ENCODE data around the gene LGMN.
A peak's percentile ranks its signal among the peaks of the same experiment; 100 is the strongest.
"Not testable (repeated sequence)": the region's sequence is repeated elsewhere in the genome, so short reads cannot be mapped to it uniquely, and the experiment has no call there.

The LGMN gene

DNA sequence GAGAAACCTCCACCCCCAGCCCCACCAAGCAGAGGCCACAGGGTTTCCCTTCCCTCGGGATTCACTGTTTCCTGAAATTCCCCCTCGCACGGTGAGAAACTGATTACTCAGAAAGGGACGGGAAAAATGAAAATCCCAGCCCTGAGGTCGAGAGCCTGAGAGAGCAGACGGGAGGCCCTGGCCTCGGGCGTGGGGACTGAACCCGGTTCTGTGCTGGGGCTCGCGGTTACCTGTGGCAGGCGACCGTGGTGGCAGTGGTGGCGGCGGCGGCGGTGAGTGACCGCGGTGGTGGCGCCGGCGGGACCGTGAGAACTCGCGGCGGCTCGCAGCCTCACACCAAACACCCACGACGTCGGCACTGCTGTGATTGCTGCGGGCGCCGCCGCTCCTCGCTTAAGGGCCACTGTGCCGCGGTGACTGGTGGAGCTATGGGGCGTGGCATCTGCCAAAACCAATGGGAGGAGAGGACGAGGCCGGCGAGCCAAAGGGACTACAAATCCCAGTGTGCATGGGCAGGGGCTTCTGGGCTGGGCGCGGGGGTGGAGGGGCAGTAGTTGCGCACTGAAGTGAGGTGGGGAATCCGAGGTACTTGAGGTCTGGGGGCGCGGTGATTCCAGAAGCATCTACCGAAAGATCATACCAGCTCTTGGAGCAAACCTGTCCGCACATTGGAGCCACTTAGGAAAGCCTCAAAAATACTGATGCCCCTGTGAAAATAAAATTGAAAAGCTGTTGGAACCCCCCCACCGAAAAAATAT lies at the start of gene LGMN:
Gene LGMN (minus strand): TSS at position 369 of the 758 bp plus-strand sequence. CDS start 15,841 bp downstream, outside the sequence.
- peak; percentile 98 for ATAC-seq

DNA sequence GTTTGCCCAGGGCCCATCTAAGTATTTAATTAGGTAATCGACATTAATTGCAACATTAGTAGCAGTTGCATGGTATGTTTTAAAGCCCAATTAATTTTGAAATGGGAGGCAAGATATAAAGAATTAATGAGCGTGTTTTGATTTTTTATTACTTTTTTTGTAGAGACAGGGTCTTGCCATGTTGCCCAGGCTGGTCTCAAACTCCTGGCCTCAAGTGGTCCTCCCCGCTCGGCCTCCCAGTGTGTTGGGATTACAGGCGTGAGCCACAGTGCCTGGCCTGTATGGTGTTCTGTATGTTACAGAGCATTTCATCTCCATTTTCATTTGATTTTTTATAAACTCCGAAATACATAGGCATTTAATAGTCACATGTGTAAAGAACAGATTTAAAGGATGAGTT lies 46.5 kb upstream of the LGMN start:
- ATAC-seq: no peak

DNA sequence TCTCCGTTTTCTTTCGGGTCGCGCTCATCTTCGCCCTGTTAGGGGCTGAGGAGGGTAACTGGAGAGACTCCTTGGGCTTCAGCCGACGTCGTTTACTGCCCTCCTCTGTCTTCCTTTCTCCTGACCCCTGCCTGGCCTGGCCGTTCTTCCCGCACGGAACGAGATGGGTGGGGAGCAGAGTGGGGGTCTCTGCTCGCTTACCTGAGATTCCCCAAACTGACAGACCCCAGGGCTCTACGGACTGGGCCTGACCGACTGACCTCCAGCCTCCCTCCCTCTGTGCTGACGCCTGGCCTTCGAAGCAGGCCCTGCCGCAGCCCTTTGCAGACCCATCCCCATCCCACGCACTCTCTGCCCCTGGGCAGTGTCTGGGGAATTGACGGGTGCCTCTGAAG lies 46.1 kb upstream of the LGMN start:
- ATAC-seq: no peak

DNA sequence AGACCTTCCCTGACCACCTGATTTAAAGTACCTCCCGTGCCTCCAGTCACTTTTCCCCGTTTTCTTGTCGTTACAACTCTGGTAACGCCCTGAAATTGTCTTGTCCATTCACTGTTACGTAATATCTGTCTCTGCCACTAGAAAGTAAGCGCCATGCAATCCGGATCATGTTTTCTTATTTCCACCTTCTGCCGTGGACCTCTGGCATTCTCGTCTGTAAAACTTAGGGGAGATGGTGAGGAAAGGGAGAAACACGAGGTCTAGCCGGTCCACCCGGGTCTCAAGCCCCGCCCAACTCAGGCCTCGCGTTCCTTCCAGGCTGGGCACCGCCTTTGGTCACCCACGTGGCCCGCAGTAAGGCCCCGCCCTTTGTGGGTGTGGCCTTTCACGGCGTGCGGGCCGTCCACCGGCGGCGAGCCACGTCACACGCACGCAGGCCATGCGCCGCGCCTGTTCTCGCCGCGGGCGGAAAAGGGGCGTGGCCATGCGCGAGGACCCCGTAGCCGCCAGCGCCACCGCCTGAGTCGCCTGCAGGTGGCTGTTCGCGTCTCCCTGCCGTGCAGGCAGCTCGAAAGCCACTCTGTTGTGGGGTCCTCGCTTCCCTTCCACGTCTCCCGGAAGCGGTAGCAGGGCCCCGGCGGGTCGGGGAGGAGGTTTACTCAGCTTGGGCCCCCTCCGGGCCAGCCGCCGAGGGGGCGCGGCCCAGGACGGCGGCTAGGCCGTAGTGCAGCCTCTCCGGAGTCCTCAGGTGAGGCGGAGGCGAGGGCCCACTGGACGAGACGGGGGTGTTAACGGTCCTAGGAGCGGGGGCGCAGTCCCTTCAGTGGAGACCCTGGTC lies 45.5 kb upstream of the LGMN start, which contains the start of gene GOLGA5:
Gene GOLGA5 (plus strand): TSS at position 597 of the 838 bp plus-strand sequence. CDS start 3,133 bp downstream, outside the sequence.
- ATAC-seq: peak; percentile 94 to 95

DNA sequence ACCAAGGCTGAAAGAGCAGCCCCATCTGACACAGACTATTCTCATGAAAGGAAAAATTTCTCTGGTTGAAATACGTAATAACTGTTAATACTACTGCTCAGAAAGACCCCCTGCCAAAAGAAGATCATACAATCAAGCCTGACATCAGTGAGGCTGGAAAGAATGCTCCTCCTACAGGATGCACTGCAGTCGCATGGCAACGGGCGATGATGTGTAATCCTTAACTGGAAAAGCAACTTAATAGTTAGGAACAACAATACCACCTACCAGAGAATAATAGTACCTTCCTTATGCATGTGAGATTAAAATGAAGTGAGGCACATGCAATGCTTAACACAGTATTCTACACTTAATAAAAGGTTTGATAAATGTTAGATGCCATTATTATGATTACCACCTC lies 44.5 kb upstream of the LGMN start:
- ATAC-seq: no peak

DNA sequence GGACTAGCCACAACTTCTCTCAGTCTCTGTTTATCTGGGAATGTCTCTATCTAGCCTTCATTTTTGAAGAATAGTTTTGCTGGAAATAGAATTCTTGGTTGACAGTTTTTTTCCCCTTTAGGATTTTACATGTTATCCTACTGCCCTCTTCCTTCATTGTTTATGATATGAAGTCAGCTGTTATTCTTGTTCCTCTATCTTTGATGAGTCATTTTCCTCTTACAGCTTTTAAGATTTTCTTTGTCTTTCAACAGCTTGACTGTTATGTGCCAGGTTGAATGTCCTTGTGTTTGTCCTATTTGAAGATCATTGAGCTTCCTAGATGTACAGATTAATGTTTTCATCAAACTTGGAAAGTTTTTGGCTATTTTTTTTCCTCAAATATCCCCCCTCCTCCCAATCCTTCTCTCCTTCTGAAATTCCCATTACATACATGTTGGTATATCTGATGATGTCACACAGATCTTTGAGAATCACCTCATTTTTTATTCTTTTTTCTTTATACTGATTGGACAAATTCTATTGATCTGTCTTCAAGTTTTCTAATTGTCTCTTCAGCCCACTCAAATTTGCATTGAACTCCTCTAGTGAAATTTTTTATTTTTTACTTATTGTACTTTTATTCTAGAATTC lies 41.1 kb upstream of the LGMN start:
- ATAC-seq: no peak

DNA sequence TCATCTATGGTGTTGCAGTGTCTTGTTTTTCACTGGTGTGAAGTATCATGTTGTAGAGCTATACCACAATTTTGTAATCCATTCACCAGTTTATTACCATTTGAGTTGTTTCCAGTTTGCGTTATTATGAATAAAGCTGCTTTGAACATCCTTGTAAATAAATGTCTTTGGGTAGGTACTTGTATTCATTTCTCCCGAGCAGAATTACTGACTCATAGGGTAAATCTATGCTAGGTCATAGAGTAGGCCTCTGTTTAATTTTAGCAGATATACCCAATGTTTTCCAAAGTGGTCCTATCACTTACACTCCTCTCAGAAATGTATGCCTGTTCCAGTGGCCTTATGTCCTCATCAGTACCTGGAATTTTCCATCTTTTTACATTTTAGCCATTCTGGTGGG lies 39.1 kb upstream of the LGMN start:
- ATAC-seq: peak; percentile 62 to 76

DNA sequence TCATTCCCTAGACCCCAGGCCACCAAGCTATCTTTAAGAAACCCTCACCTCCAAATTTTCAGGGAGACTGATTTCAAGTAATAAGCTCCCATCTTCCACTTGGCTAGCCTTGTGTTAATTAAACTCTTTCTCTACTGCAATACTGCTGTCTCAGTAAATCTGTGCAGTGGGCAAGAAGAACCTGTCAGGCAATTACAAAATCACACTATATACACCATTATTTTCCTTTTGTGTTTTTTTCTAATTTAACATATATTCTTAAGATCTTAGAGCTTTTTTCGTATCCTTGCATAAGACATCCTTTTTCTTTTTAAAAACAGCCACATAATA lies 38.0 kb upstream of the LGMN start:
- ATAC-seq: no peak

DNA sequence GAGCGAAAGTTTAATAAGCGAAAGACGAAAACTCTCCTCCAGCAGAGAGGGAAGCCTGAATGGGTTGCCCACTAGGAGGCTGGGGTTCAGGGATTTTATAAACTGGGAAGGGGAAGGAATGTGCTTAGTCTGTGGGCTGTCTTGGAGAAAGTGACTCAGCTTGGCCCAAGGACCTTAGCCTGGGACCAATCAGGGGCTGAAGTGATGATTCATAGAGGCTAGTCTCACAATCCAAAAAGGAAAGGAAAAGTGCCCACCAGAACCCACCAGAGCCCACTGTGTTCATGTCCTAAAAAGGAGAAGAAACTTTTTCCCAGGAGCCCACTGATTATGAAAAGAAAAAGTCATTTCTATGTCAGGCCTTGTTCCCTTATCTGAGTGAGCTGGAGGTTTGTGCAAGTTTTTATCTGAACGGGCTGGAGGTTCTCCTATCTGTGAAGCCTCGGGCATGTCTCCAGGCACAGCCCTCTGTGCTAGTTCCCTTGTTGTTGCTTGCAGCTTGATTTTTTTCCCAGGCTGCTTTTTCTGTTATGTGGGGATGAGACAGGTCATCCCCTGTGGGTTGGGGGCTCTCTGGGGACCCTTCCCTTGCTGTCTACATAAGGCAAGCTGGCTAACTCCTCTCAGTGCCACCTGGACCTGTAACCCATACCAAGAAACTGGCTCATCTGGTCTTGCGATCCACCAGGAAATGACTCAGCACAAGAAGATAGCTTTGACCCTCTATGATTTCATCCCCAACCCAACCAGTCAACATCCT lies 37.4 kb upstream of the LGMN start:
- ATAC-seq: no peak

DNA sequence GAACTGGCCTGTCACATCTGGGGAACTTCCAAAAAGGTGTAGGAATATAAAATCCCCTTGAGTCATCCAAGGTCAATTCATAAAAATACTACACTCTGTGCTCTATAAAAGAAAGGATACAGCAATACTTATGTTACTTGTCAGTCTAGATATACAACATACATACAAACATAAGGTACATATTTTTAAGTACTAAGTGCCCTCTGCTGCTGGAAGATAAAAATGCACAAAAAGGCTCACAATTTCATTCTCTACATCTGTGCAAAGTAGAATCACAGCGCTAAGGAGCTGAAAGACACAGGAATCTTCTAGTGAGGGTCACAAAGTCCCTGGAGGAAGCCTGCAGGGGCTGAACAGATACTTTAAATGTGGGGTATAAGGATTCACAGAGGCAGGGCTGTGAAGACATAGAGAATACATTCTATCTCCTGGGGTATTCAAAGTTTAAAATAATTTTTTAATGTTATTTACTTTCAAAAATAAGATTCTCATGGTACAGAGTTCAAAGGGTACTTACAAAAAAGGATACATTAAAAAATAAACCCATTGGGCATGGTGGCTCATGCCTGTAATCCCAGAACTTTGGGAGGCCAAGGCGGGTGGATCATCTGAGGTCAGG lies 35.5 kb upstream of the LGMN start:
- peak; percentile 11 to 32 for ATAC-seq

DNA sequence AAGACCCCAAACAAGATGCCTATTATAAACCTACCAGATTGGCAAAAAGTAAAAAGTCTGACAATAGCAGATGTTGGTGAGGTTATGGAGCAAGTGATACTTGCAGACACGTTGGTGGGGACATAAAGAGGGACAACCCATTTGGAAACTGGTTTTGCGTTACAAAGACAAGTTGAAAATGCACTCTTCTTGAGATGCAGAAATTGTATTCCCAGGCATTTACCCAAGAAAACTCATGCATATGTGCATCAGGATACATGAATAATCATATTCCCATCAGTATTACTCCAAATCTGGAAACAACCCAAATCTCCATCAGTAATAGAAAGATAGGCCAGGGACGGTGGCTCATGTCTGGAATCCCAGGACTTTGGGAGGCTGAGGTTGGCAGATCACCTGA lies 32.9 kb upstream of the LGMN start:
- ATAC-seq: no peak

DNA sequence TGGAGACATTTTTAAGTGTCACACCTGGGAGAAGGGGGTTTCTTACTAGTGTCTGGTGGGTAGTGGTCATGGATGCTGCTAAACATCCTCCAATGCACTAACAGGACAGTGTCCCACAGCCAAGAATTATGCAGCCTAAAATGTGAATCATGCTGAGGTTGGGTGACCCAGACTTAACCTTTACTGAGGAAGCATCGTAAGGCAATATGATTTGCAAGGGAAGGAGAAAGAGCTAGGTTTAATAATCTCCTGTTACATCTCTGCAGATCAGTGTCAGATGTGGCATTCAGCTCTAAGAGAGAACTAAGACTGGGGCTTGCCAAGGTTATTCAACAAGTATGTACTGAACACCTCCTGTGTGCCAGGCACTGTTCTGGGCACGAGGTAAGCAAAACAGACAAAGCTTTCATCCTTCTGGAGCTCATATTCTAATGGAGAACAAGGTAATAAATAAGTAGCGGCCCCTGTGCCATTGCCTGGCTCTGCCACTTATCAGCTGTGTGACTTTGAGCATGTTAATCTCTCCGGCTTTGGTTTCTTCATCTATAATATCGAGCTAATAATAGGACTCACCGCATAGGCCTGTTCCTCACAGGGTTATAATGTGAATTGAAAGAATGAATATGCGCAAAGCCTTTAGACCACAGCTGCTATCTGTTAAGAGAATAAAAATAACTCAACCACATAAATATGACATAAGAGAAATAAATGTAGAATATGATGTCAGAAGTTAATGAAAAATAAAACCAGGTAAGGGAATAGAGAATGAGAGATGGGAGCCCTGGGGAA lies 32.2 kb upstream of the LGMN start:
- ATAC-seq: peak; percentile 77 to 81

DNA sequence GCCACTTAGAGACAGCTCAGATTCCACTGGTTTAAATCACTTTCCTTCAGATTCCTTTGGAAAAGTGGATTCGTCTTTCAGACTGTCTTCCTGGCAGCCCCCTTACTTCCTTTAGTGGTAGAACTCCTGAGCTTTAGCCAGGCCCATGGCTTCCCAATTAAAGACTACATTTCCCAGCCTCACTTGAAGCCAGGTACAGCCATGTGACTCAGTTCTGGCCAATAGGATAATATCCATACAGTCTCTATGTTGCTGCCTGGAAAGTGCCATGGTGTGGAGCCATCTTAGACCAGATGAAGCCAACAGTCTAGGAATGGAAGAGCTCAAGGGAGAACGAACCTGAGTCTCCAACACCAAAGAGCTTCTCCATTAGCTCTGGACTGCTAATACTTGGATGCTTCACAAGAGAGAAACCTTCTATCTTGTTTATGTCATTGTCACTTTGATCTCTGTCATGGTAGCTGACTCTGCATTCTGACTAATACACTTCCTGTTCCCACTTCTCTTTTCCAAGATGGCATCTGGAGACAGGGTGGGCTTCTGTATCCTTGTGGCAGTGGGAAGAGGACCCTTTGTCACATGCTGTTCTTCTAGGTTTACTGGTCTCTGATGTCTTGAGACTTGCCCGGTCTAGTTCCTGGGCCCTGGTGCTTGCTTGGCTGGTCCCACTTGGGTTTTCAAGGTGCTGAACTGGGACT lies 30.6 kb upstream of the LGMN start:
- not testable (repeated sequence) for ATAC-seq

DNA sequence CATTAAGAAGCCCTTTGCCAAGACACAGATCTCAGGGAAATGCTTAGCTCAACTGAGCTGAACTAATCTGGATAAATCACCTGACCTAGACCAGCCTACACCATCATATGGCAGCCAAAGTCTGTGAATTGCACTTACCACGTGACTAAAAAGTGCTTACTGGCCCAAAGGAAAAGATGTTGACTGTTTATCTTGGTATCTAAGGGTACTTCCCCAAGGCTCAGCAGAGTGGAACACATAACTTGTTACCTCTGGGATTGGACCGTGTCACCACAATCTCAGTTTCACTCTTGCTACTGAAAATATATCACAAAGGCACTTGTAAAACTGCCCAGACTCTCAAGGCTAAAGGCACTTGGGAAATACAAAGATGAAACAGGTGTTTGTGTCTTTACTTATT lies 26.9 kb upstream of the LGMN start:
- ATAC-seq: peak; percentile 75 to 79

DNA sequence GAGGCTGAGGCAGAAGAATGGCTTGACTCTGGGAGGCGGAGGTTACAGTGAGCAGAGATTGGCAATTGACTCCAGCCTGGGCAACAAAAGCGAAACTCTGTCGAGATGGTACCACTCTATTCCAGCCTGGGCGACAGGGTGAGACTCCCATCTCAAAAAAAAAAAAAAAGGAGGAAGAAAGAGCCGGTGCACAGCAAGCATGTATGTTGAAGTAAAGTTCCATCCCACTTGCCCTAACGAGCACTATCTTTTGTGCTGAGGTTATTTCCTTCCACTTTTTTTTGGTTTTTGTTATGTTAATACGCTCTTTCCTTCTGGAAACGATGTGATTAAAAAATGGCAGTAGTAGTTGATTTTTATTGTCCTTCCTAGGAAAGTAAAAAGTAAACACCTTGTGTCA lies 26.1 kb upstream of the LGMN start:
- ATAC-seq: no peak

DNA sequence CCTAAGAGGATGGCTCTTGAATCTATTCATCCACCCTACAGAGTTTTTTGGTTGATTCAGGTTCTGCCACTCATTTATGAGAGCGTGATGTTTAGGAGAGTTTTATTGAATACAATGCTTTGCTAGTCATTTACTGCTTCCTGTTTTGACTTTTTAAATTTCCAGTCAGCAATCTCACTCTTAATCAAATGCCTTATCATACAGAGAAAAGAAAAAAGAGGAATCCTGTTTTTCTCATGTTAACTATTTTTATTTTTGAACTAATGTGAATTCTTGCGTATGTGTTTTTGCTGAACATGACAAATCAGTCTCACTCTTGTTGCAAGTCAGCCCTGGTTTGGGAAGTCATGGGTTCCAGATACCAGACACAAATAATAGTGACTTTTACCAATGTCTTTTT lies 22.1 kb upstream of the LGMN start:
- peak; percentile 26 to 42 for ATAC-seq

DNA sequence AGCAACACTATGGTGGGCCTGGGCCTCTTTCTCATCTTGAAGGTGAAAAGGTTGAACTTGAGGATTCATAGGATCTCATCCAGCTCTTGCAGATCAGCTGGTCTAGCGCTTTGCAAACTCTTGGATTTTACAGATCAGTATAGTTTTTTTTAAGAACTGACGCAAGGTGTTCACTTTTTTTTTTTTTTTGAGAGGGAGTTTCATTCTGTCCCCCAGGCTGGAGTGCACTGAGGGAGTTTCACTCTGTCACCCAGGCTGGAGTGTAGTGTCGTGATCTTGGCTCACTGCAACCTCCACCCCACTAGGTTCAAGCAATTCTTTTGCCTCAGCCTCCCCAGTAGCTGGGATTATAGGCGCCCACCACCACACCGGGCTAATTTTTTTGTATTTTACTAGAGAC lies 20.4 kb upstream of the LGMN start:
- no peak for ATAC-seq

DNA sequence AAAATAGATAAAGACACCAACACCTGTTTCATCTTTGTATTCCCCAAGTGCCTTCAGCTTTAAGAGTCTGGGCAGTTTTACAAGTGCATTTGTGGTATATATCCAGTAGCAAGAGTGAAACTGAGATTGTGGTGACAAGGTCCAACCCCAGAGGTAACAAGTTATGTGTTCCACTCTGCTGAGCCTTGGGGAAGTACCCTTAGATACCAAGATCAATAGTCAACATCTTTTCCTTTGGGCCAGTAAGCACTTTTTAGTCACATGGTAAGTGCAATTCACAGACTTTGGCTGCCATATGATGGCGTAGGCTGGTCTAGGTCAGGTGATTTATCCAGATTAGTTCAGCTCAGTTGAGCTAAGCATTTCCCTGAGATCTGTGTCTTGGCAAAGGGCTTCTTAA lies 19.8 kb upstream of the LGMN start:
- peak; percentile 93 for ATAC-seq

DNA sequence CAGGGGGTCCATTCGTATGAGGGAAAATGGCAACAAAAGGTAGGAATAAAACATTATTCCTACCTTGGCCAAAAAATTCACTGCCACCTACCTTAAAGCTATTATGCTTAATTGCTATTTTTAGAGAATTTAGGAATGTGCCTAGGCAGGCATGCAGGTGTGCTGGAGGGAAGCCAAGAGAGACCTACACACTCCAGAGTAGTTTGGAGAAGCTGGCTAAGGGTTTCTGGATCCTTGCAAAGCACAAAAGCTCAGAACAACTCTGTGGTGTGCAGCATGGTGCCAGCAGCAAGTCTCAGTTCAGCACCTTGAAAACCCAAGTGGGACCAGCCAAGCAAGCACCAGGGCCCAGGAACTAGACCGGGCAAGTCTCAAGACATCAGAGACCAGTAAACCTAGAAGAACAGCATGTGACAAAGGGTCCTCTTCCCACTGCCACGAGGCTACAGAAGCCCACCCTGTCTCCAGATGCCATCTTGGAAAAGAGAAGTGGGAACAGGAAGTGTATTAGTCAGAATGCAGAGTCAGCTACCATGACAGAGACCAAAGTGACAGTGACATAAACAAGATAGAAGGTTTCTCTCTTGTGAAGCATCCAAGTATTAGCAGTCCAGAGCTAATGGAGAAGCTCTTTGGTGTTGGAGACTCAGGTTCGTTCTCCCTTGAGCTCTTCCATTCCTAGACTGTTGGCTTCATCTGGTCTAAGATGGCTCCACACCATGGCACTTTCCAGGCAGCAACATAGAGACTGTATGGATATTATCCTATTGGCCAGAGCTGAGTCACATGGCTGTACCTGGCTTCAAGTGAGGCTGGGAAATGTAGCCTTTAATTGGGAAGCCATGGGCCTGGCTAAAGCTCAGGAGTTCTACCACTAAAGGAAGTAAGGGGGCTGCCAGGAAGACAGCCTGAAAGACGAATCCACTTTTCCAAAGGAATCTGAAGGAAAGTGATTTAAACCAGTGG lies 15.5 kb upstream of the LGMN start:
- not testable (repeated sequence) for ATAC-seq

DNA sequence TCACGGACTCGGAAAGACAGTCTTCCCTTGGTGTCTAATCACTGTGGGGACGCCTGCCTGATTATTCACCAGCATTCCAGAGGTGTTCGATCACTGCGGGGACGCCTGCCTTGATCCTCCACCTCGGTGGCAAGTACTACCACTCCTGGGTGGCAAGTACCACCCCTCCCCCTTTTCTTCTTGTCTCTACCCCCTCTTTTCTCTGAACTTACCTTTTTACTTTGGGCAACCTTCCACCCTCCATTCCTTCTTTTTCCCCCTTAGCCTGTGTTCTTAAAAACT lies 12.0 kb upstream of the LGMN start:
- ATAC-seq: no peak
